NCI-H2029 (cell line): ENCODE measurements around the gene NUP98.

Experiments used
- DNase-seq: peaks from one replicate; lab custom pipeline; 2025; lab: John Stamatoyannopoulos, UW

The NUP98 gene

GRCh38 chr11:3735827-3736226, 61.5 kb downstream of the NUP98 start:
- DNase-seq = no peak

- no peak for DNase-seq
Observed at GRCh38 chr11:3732671-3733436, 64.5 kb downstream of the NUP98 start.

GRCh38 chr11:3723014-3723708, 74.2 kb downstream of the NUP98 start:
- DNase-seq = no peak

GRCh38 chr11:3722100-3722499, 75.3 kb downstream of the NUP98 start:
- DNase-seq = no peak

- no peak for DNase-seq
Observed at GRCh38 chr11:3720997-3721396, 76.4 kb downstream of the NUP98 start.

GRCh38 chr11:3712274-3712673, 85.1 kb downstream of the NUP98 start:
- no peak for DNase-seq

- no peak for DNase-seq
Observed at GRCh38 chr11:3710485-3711259, 86.7 kb downstream of the NUP98 start.

- no peak for DNase-seq
Observed at GRCh38 chr11:3709977-3710376, 87.4 kb downstream of the NUP98 start.

GRCh38 chr11:3707176-3707575, 90.2 kb downstream of the NUP98 start:
- no peak for DNase-seq

GRCh38 chr11:3703383-3703782, 94.0 kb downstream of the NUP98 start:
- no peak for DNase-seq

GRCh38 chr11:3700910-3701309, 96.4 kb downstream of the NUP98 start:
- DNase-seq = no peak

GRCh38 chr11:3700410-3700809, 96.9 kb downstream of the NUP98 start:
- no peak for DNase-seq

- no peak for DNase-seq
Observed at GRCh38 chr11:3686751-3687150, 110.6 kb downstream of the NUP98 start.

GRCh38 chr11:3685923-3686322, 111.4 kb downstream of the NUP98 start:
- peak; percentile 69 for DNase-seq

GRCh38 chr11:3684819-3685172, 112.6 kb downstream of the NUP98 start:
- no peak for DNase-seq

GRCh38 chr11:3684129-3684818, 113.1 kb downstream of the NUP98 start:
- no peak for DNase-seq

- no peak for DNase-seq
Observed at GRCh38 chr11:3683039-3683438, 114.3 kb downstream of the NUP98 start.

GRCh38 chr11:3679077-3679476, 118.3 kb downstream of the NUP98 start:
- no peak for DNase-seq

- no peak for DNase-seq
Observed at GRCh38 chr11:3675971-3676370, 121.4 kb downstream of the NUP98 start.

- DNase-seq = no peak
Observed at GRCh38 chr11:3674189-3674588, 123.2 kb downstream of the NUP98 start.

GRCh38 chr11:3671334-3672254, 125.8 kb downstream of the NUP98 start, which contains the start of gene CHRNA10:
Gene CHRNA10, minus strand, starts transcription at chr11:3671384. Its CDS starts 72 bp downstream, at chr11:3671312.
- no peak for DNase-seq
